Measurements from ENCODE around the gene DAGLA.

GRCh38 chr11:61720597-61720996 lies 40.4 kb downstream of the DAGLA start:
- TF ChIP-seq SUZ12 (IDR thresholded peaks at IDR 0.05; ENCODE audit: extremely low read depth, insufficient read depth, insufficient read length) = no peak
- TF ChIP-seq YY1 (IDR thresholded peaks at IDR 0.05; ENCODE audit: insufficient read depth, insufficient read length) = no peak

Data from NT2/D1 (cell line).